H9 (cell line): ENCODE data around the gene PHTF1. TPM values are rescaled to one million over a fixed set of nuclear protein-coding genes. Genes with fewer than 3 reads are reported as not detected.

Experiments used
- DNase-seq: peaks from one replicate; pipeline ENCODE4 v3.0.0-alpha.2; 2017
- H2AFZ ChIP-seq: one replicate; pipeline ENCODE4 v1.6.1; 2013; ENCODE audit warnings: mild to moderate bottlenecking, low read length, control low read depth, moderate library complexity
- H2AK5ac ChIP-seq: 2 replicates; pipeline ENCODE4 v1.6.1; 2013; ENCODE audit warnings: low read length, control low read depth, mixed read lengths; ENCODE audit not compliant: insufficient read length
- H2BK120ac ChIP-seq: one replicate; pipeline ENCODE4 v1.6.1; 2013; ENCODE audit warnings: low read depth, mild to moderate bottlenecking, low read length, control low read depth, inconsistent platforms; ENCODE audit not compliant: poor library complexity, severe bottlenecking
- H2BK12ac ChIP-seq: 2 replicates; pipeline ENCODE4 v1.6.1; 2013; ENCODE audit warnings: low read length, control low read depth, mixed read lengths, low read depth; ENCODE audit not compliant: insufficient read length
- H2BK15ac ChIP-seq: 2 replicates; pipeline ENCODE4 v1.6.1; 2013; ENCODE audit warnings: low read depth, low read length, control low read depth
- H2BK20ac ChIP-seq: one replicate; pipeline ENCODE4 v1.6.1; 2013; ENCODE audit warnings: low read depth, mild to moderate bottlenecking, low read length, control low read depth, inconsistent platforms; ENCODE audit not compliant: poor library complexity, severe bottlenecking
- H2BK5ac ChIP-seq: 2 replicates; pipeline ENCODE4 v1.6.1; 2013; ENCODE audit warnings: low read length, control low read depth, mixed read lengths; ENCODE audit not compliant: insufficient read length
- H3K14ac ChIP-seq: 2 replicates; pipeline ENCODE4 v1.6.1; 2013; ENCODE audit warnings: low read length, control low read depth; ENCODE audit not compliant: insufficient read depth
- H3K18ac ChIP-seq: 2 replicates; pipeline ENCODE4 v1.6.1; 2013; ENCODE audit warnings: low read depth, mild to moderate bottlenecking, mixed read lengths, low read length, control low read depth; ENCODE audit not compliant: insufficient read length
- H3K23ac ChIP-seq: 2 replicates; pipeline ENCODE4 v1.6.1; 2013; ENCODE audit warnings: low read length, control low read depth, mixed read lengths, low read depth; ENCODE audit not compliant: insufficient read length
- H3K23me2 ChIP-seq: 2 replicates; pipeline ENCODE4 v1.6.1; 2013; ENCODE audit warnings: low read depth, mild to moderate bottlenecking, mixed read lengths, low read length, control low read depth; ENCODE audit not compliant: insufficient read length, poor library complexity, severe bottlenecking
- H3K27ac ChIP-seq: 2 replicates; pipeline ENCODE4 v1.5.1; 2013; ENCODE audit warnings: low read length, control low read depth, mixed read lengths, low read depth; ENCODE audit not compliant: insufficient read length
- H3K27me3 ChIP-seq: 2 replicates; pipeline ENCODE4 v1.6.1; 2013; ENCODE audit warnings: low read length, control low read depth, inconsistent platforms; ENCODE audit not compliant: insufficient read depth
- H3K4ac ChIP-seq: 2 replicates; pipeline ENCODE4 v1.6.1; 2013; ENCODE audit warnings: low read depth, mild to moderate bottlenecking, control low read depth, inconsistent platforms, low read length, moderate library complexity
- H3K4me1 ChIP-seq: 2 replicates; pipeline ENCODE4 v1.6.1; 2013; ENCODE audit warnings: low read length, control low read depth, inconsistent platforms; ENCODE audit not compliant: insufficient read depth
- H3K4me2 ChIP-seq: 2 replicates; pipeline ENCODE4 v1.6.1; 2013; ENCODE audit warnings: low read length, control low read depth, mixed read lengths; ENCODE audit not compliant: insufficient read length, insufficient read depth
- H3K56ac ChIP-seq: 2 replicates; pipeline ENCODE4 v1.6.1; 2013; ENCODE audit warnings: low read depth, mild to moderate bottlenecking, mixed read lengths, low read length, control low read depth; ENCODE audit not compliant: insufficient read length
- H3K79me1 ChIP-seq: 2 replicates; pipeline ENCODE4 v1.6.1; 2013; ENCODE audit warnings: low read depth, mild to moderate bottlenecking, moderate library complexity, low read length, control low read depth, inconsistent platforms; ENCODE audit not compliant: insufficient read depth, poor library complexity, severe bottlenecking
- H3K79me2 ChIP-seq: 2 replicates; pipeline ENCODE4 v1.6.1; 2013; ENCODE audit warnings: low read length, control low read depth, inconsistent platforms; ENCODE audit not compliant: insufficient read depth
- H3K9ac ChIP-seq: 2 replicates; pipeline ENCODE4 v1.6.1; 2013; ENCODE audit warnings: low read length, control low read depth, mixed read lengths; ENCODE audit not compliant: insufficient read length; ENCODE audit errors: extremely low read depth
- H3K9me3 ChIP-seq: one replicate; pipeline ENCODE4 v1.6.1; 2013; ENCODE audit warnings: low read depth, low read length, inconsistent platforms; ENCODE audit not compliant: control insufficient read depth
- H3T11ph ChIP-seq: one replicate; pipeline ENCODE4 v1.6.1; 2013; ENCODE audit warnings: mild to moderate bottlenecking, low read length, control low read depth, inconsistent platforms
- H4K20me1 ChIP-seq: one replicate; pipeline ENCODE4 v1.6.1; 2013; ENCODE audit not compliant: control insufficient read depth, insufficient read length, insufficient read depth
- H4K5ac ChIP-seq: 2 replicates; pipeline ENCODE4 v1.6.1; 2013; ENCODE audit warnings: low read depth, mild to moderate bottlenecking, mixed read lengths, low read length, control low read depth; ENCODE audit not compliant: insufficient read length
- H4K8ac ChIP-seq: replicated peaks from 2 replicates; pipeline ENCODE4 v1.6.1; 2013; ENCODE audit warnings: low read length, control low read depth, mixed read lengths, low read depth; ENCODE audit not compliant: insufficient read length
- H4K91ac ChIP-seq: 2 replicates; pipeline ENCODE4 v1.6.1; 2013; ENCODE audit warnings: low read depth, mild to moderate bottlenecking, moderate library complexity, mixed read lengths, low read length, control low read depth; ENCODE audit not compliant: insufficient read length
- H3K27ac Mint-ChIP-seq, 3 experiments: 2 replicates in 2 of 3; 3 replicates in 1 of 3; pipeline ENCODE4 v1.8.0; 2020 to 2021; ENCODE audit warnings: mixed read lengths in 3 of 3, mild to moderate bottlenecking in 1 of 3, moderate library complexity in 1 of 3
- H3K27me3 Mint-ChIP-seq: 2 replicates; pipeline ENCODE4 v1.8.0; 2021; ENCODE audit warnings: low read depth, mild to moderate bottlenecking, moderate library complexity, mixed read lengths
- H3K36me3 Mint-ChIP-seq, 3 experiments: 2 replicates in 2 of 3; 3 replicates in 1 of 3; pipeline ENCODE4 v1.8.0; 2020 to 2021; ENCODE audit warnings: low read depth in 3 of 3, mixed read lengths in 3 of 3; ENCODE audit not compliant: insufficient read depth in 1 of 3
- H3K4me1 Mint-ChIP-seq, 2 experiments: 2 replicates each; pipeline ENCODE4 v1.8.0; 2020; ENCODE audit warnings: mixed read lengths in 2 of 2
- H3K4me3 Mint-ChIP-seq, 2 experiments: 2 replicates in 1 of 2; 3 replicates in 1 of 2; pipeline ENCODE4 v1.8.0; 2020 to 2021; ENCODE audit warnings: mild to moderate bottlenecking in 2 of 2, mixed read lengths in 2 of 2, moderate library complexity in 1 of 2
- H3K9me3 Mint-ChIP-seq, 2 experiments: 2 replicates in 1 of 2; 3 replicates in 1 of 2; pipeline ENCODE4 v1.8.0; 2020; ENCODE audit warnings: mild to moderate bottlenecking in 2 of 2, mixed read lengths in 2 of 2, moderate library complexity in 1 of 2
- WGBS: extraction: QIAGEN DNeasy Blood & Tissue Kit; methylation state at CpG from one replicate; pipeline ENCODE4 v1.1.7; 2013; ENCODE audit warnings: missing lambda C conversion rate, low lambda C conversion rate, mixed read lengths; ENCODE audit not compliant: insufficient read length; ENCODE audit errors: extremely low coverage; 5-methylcytosine and 5-hydroxymethylcytosine counted together
- total RNA-seq: library from RNA; stranded (reverse); gene quantifications from 2 replicates; pipeline ENCODE4 v1.2.1, GENCODE V29; 2021
- TF ChIP-seq, protein P1 (sequence below): fragments of 200-600 bp; sonication (generic); conservative IDR thresholded peaks from 3 replicates; pipeline ENCODE4 v1.8.0; 2021; ENCODE audit warnings: antibody characterized with exemption, mild to moderate bottlenecking

Gene PHTF1
- total RNA-seq, 1 experiment from 2014 or later: 28.4 TPM

- H3K27me3 Mint-ChIP-seq: no peaks in the 10 kb centered on the region; the same call in 1 of the 2 replicates
- Histone ChIP-seq H3K23me2 (no peaks in the 10 kb centered on the region), H2AK5ac (no peak overlapping the region), H2AFZ (no peak overlapping the region), H2BK120ac (no peak overlapping the region), H3K79me2 (peaks cover 5% of the 10 kb centered on the region; the same call in 1 of the 2 replicates), H4K91ac (no peak overlapping the region), H3K9ac (no peak overlapping the region), H2BK5ac (no peak overlapping the region), H2BK12ac (no peak overlapping the region), H3K56ac (no peak overlapping the region), H2BK15ac (no peak overlapping the region), H4K8ac (no peak overlapping the region), H3K27ac (no peak overlapping the region), H3K14ac (no peak overlapping the region), H3K18ac (no peak overlapping the region), H3K9me3 (no peaks in the 10 kb centered on the region), H3K27me3 (no peaks in the 10 kb centered on the region), H4K5ac (no peak overlapping the region), H3K4ac (no peak overlapping the region), H3K4me2 (no peak overlapping the region), H4K20me1 (no peaks in the 10 kb centered on the region), H3T11ph (no peak overlapping the region), H3K23ac (no peak overlapping the region), H3K4me1 (peaks cover 3% of the 10 kb centered on the region; the same call in 1 of the 2 replicates), H2BK20ac (no peak overlapping the region), H3K79me1 (peaks cover 8% of the 10 kb centered on the region)
- H3K9me3 Mint-ChIP-seq: no peaks in the 10 kb centered on the region
- H3K4me3 Mint-ChIP-seq: no peak overlapping the region
- WGBS: no CpG with 5 or more reads among the region's 1 CpG
- peak overlapping the region in 1 of 3 experiments; percentile 41; a peak in 1 of 7 replicates for H3K27ac Mint-ChIP-seq
- H3K4me1 Mint-ChIP-seq: peaks cover 12 to 17% of the 10 kb centered on the region in 2 experiments
- TF ChIP-seq, protein P1, sequence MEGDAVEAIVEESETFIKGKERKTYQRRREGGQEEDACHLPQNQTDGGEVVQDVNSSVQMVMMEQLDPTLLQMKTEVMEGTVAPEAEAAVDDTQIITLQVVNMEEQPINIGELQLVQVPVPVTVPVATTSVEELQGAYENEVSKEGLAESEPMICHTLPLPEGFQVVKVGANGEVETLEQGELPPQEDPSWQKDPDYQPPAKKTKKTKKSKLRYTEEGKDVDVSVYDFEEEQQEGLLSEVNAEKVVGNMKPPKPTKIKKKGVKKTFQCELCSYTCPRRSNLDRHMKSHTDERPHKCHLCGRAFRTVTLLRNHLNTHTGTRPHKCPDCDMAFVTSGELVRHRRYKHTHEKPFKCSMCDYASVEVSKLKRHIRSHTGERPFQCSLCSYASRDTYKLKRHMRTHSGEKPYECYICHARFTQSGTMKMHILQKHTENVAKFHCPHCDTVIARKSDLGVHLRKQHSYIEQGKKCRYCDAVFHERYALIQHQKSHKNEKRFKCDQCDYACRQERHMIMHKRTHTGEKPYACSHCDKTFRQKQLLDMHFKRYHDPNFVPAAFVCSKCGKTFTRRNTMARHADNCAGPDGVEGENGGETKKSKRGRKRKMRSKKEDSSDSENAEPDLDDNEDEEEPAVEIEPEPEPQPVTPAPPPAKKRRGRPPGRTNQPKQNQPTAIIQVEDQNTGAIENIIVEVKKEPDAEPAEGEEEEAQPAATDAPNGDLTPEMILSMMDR: no peak
- DNase-seq: no peak
- 0 out of 7 replicates have a peak, but pooled peaks cover 0 to 3% (median 0%) of the 10 kb centered on the region in 3 experiments for H3K36me3 Mint-ChIP-seq
These were observed 26.8 kb upstream of the PHTF1 start for GRCh38 chr1:113786069-113786468.
